ENCODE results near the gene EEF1AKMT4.

EEF1AKMT4 gene

DNA sequence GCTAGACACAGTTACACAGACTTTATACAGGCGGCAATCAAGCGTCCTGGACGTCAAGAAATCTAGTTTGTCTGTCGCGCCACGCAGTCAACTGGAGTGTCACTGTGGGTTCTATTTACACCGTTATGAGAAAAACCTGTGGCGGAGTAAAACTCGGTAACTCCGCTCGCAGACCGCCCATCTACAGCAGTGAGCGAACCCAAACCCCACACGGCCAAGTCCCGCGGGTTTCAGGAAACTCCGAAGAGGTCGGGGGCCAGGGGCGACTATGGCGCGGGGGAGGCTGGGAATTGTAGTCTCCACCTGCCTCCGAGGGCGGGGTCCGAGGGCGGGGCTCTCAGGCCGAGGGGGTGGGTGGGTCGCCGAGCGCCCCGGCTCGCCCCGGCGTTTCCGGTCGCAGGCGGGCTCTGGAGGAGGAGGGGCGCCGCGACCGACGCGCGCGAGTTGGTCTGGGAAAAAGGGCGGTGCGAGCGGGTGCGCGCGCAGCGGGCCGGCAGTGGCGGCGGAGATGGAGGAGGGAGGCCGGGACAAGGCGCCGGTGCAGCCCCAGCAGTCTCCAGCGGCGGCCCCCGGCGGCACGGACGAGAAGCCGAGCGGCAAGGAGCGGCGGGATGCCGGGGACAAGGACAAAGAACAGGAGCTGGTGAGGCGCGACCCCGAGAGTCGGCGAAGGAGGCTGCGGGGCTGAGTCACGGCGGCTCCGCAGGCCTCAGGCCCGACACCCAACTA, 49.5 kb downstream of the EEF1AKMT4 start, which contains the start of gene PSMD2:
Gene PSMD2 (plus strand): TSS at position 483 of the 729 bp plus-strand sequence. CDS start 26 bp downstream, at position 509.
- H3K36me3 ChIP-seq (replicated peaks; ENCODE audit: low read depth, low read length), result peaks cover 33% of the 10 kb centered on the region
- peaks cover 24% of the 10 kb centered on the region for H3K79me2 ChIP-seq (ENCODE audit: low read length)
- TF ChIP-seq, protein P1, sequence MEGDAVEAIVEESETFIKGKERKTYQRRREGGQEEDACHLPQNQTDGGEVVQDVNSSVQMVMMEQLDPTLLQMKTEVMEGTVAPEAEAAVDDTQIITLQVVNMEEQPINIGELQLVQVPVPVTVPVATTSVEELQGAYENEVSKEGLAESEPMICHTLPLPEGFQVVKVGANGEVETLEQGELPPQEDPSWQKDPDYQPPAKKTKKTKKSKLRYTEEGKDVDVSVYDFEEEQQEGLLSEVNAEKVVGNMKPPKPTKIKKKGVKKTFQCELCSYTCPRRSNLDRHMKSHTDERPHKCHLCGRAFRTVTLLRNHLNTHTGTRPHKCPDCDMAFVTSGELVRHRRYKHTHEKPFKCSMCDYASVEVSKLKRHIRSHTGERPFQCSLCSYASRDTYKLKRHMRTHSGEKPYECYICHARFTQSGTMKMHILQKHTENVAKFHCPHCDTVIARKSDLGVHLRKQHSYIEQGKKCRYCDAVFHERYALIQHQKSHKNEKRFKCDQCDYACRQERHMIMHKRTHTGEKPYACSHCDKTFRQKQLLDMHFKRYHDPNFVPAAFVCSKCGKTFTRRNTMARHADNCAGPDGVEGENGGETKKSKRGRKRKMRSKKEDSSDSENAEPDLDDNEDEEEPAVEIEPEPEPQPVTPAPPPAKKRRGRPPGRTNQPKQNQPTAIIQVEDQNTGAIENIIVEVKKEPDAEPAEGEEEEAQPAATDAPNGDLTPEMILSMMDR (IDR thresholded peaks at IDR 0.05; ENCODE audit: low read depth, low read length), result no peak
- no peak for TF ChIP-seq EZH2phosphoT487 (IDR thresholded peaks at IDR 0.05; ENCODE audit: low read depth)
- H3K27me3 ChIP-seq (ENCODE audit: low read depth, low read length), result no peaks in the 10 kb centered on the region
- H3K4me3 ChIP-seq (ENCODE audit: low read length), result peak within 1 kb of the TSS; percentile 99
- H4K20me1 ChIP-seq (ENCODE audit: insufficient read depth, low read length), result no peaks in the 10 kb centered on the region
- H3K27ac ChIP-seq (ENCODE audit: low read length), result peak within 1 kb of the TSS; percentile 46
- no peaks in the 10 kb centered on the region for H3K9me3 ChIP-seq (ENCODE audit: insufficient read depth, low read length)
- peak within 1 kb of the TSS; percentile 83 for H3K9ac ChIP-seq (ENCODE audit: low read length)
- H3K4me1 ChIP-seq (ENCODE audit: low read length), result peaks cover 11% of the 10 kb centered on the region
- peak within 1 kb of the TSS; percentile 96 for H3K4me2 ChIP-seq (ENCODE audit: low read length)
- H2AFZ ChIP-seq (ENCODE audit: low read depth, low read length), result peak within 1 kb of the TSS; percentile 98

DNA sequence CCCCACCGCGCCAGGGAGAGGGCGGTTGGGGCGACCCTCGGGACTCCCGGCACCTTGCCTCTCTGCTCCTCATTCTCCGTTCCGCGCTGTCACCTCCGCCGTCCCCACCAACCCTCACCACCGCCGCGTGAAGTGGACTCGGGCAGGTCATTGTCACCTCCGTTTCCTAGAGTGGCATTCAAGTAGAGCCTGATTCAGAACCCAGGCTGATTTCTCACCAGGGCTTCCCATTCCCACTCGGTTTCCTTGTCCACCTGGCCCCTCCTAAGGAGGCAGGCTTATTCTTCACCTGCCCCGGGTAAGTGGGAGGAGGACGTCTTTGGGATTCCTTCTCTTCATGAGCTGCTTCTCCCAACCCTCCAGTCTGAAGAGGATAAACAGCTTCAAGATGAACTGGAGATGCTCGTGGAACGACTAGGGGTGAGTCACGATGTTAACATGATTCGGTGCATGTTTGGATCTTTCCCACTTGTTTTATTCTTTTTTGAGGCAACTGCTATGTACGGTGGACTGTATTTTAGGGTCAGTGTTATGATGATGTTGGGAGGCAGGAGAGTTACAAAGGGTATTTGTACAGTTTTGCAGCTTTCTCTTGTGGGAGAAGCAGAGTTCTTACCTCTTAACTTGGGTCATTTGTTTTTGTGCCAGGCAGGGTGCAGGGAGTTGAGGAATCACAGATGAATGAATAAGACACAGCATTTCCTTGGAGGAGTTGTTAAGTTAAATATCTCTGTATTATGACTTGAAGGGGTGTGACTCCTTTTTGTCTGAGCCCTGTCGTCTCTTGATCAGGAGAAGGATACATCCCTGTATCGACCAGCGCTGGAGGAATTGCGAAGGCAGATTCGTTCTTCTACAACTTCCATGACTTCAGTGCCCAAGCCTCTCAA, 50.3 kb downstream of the EEF1AKMT4 start:
- TF ChIP-seq EZH2phosphoT487 (IDR thresholded peaks at IDR 0.05; ENCODE audit: low read depth), result no peak
- TF ChIP-seq, protein P1 (IDR thresholded peaks at IDR 0.05; ENCODE audit: low read depth, low read length), result no peak
- H3K27ac ChIP-seq (ENCODE audit: low read length), result peak overlapping the region; percentile 22
- H3K36me3 ChIP-seq (replicated peaks; ENCODE audit: low read depth, low read length), result peaks cover 39% of the 10 kb centered on the region
- no peaks in the 10 kb centered on the region for H4K20me1 ChIP-seq (ENCODE audit: insufficient read depth, low read length)
- peaks cover 11% of the 10 kb centered on the region for H3K4me1 ChIP-seq (ENCODE audit: low read length)
- H3K27me3 ChIP-seq (ENCODE audit: low read depth, low read length), result no peaks in the 10 kb centered on the region
- H2AFZ ChIP-seq (ENCODE audit: low read depth, low read length), result no peak overlapping the region
- H3K9ac ChIP-seq (ENCODE audit: low read length), result peak overlapping the region; percentile 83
- no peaks in the 10 kb centered on the region for H3K9me3 ChIP-seq (ENCODE audit: insufficient read depth, low read length)
- peak overlapping the region; percentile 99 for H3K4me3 ChIP-seq (ENCODE audit: low read length)
- peaks cover 24% of the 10 kb centered on the region for H3K79me2 ChIP-seq (ENCODE audit: low read length)
- H3K4me2 ChIP-seq (ENCODE audit: low read length), result peak overlapping the region; percentile 96

DNA sequence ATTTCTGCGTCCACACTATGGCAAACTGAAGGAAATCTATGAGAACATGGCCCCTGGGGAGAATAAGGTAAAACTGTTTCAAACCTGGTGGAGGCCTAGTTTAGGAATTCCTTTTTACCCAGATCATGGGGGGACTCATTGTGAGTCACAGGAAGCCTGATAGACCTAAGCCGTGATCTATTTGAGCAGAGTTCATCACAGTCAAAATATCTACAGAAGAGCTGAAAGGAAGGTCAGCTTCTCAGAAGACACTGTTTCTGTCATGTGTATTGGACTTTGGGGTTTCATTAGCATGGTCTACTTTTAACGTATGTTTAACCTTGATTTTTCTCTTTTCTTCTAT, 50.9 kb downstream of the EEF1AKMT4 start:
- Histone ChIP-seq H4K20me1 (ENCODE audit: insufficient read depth, low read length) (no peaks in the 10 kb centered on the region), H3K9ac (ENCODE audit: low read length) (no peak overlapping the region), H2AFZ (ENCODE audit: low read depth, low read length) (no peak overlapping the region), H3K9me3 (ENCODE audit: insufficient read depth, low read length) (no peaks in the 10 kb centered on the region), H3K79me2 (ENCODE audit: low read length) (peaks cover 24% of the 10 kb centered on the region), H3K4me3 (ENCODE audit: low read length) (peak overlapping the region; percentile 99; the same call in 1 of the 2 replicates), H3K4me2 (ENCODE audit: low read length) (peak overlapping the region; percentile 96), H3K36me3 (replicated peaks; ENCODE audit: low read depth, low read length) (peaks cover 43% of the 10 kb centered on the region), H3K4me1 (ENCODE audit: low read length) (peaks cover 11% of the 10 kb centered on the region), H3K27ac (ENCODE audit: low read length) (no peak overlapping the region), H3K27me3 (ENCODE audit: low read depth, low read length) (no peaks in the 10 kb centered on the region)
- TF ChIP-seq EZH2phosphoT487 (IDR thresholded peaks at IDR 0.05; ENCODE audit: low read depth), result no peak
- TF ChIP-seq, protein P1 (IDR thresholded peaks at IDR 0.05; ENCODE audit: low read depth, low read length), result no peak

DNA sequence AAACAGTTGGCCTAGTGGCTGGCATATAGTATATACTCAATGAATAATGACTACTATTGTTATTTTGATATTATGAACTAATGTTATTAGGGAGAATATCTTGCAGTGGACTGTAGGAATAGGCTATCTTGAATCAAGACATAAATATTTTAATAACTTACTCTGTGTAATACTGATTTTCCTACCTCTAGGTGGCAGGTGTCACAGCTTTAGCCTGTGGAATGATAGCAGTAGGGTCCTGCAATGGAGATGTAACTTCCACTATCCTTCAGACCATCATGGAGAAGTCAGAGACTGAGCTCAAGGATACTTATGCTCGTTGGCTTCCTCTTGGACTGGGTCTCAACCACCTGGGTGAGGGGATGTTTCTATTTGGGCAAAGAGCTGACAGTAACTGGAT, 56.1 kb downstream of the EEF1AKMT4 start:
- Histone ChIP-seq H3K4me2 (ENCODE audit: low read length) (no peak overlapping the region), H4K20me1 (ENCODE audit: insufficient read depth, low read length) (no peaks in the 10 kb centered on the region), H3K36me3 (replicated peaks; ENCODE audit: low read depth, low read length) (peaks cover 68% of the 10 kb centered on the region)

More for the DNA sequence above, 56.1 kb downstream of the EEF1AKMT4 start:
- H3K9ac ChIP-seq (ENCODE audit: low read length), result no peak overlapping the region
- no peaks in the 10 kb centered on the region for H3K4me1 ChIP-seq (ENCODE audit: low read length)
- no peaks in the 10 kb centered on the region for H3K27me3 ChIP-seq (ENCODE audit: low read depth, low read length)
- H3K27ac ChIP-seq (ENCODE audit: low read length), result no peak overlapping the region
- H3K4me3 ChIP-seq (ENCODE audit: low read length), result no peak overlapping the region
- H2AFZ ChIP-seq (ENCODE audit: low read depth, low read length), result no peak overlapping the region
- peaks cover 9% of the 10 kb centered on the region for H3K79me2 ChIP-seq (ENCODE audit: low read length)
- no peaks in the 10 kb centered on the region for H3K9me3 ChIP-seq (ENCODE audit: insufficient read depth, low read length)
- TF ChIP-seq EZH2phosphoT487 (IDR thresholded peaks at IDR 0.05; ENCODE audit: low read depth), result no peak
- TF ChIP-seq, protein P1 (IDR thresholded peaks at IDR 0.05; ENCODE audit: low read depth, low read length), result peak; percentile 41
